GM21717 (cell line): ENCODE results near the gene SYNC.

ENCODE experiments used
- ATAC-seq: cut with Tn5 transposase; IDR thresholded peaks from one replicate; pipeline ENCODE4 v1.9.1; 2021; ENCODE audit warnings: mild to moderate bottlenecking, moderate library complexity; ENCODE audit not compliant: unreplicated experiment

Gene SYNC

DNA sequence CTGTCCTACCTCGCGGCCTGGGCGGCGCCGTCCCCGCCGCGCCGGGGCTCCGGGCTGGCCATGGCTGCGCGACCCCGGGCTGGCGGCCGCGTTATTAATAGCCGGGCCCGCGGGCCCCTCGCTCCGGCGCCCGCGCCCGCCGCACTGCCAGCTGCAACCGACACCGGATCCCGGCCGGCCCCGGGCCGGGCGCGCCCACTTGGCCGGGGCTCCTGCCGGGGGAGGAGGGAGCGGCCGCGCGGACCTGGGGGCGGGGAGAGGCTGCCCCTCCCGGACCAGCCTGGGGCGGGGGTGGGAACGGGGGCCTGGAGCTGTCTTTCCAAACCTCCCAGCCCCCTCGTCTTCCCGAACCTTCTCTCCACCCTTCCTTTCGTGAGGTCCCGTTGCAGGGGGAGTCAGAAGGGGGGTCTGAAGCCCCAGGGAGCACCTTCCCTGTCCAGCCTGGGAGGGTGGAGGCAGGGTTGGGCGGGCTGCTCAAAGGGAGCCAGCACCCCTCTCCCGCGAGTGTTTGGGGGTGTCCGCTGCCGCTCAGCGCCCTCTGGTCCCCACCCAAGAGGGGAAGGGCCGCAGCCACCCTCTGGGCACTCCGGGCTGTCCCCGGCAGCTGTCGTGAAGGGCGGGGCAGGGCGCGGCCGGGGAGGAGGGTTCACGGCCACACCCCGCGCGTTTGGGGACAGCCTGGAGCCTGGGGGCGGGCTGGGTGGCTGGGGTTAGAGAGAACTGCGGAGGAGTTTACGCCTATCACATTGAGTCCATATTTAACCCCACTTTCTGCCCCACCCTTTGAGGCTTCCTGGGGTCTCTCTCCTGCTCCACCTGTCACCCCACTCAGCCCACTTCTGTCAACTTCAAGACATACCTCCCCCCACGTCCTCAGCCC lies at the start of gene SYNC:
Gene SYNC, minus strand, starts transcription at position 172 of the 880 bp plus-strand sequence. Its CDS starts 110 bp downstream, at position 62.
- no peak for ATAC-seq

DNA sequence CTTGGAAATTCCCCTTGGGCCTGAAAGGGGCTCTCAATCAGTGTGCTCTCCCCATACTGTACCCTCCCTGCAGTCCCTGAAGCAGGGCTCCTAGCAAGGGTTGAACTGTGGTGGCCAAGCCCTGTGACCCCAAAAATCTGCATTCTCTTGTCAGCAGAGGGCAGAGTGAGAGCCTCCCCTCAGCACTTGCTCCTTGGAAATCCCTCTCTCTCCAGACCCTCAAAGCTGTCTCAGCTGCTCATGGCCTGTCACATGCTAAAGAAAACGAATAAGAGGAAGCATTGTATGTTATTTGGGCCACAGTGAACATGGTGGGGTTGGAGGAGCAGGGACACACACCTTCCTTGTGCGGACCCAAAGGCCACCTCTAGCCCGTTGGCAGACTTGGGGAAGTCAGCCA lies 47.2 kb upstream of the SYNC start:
- ATAC-seq = no peak

DNA sequence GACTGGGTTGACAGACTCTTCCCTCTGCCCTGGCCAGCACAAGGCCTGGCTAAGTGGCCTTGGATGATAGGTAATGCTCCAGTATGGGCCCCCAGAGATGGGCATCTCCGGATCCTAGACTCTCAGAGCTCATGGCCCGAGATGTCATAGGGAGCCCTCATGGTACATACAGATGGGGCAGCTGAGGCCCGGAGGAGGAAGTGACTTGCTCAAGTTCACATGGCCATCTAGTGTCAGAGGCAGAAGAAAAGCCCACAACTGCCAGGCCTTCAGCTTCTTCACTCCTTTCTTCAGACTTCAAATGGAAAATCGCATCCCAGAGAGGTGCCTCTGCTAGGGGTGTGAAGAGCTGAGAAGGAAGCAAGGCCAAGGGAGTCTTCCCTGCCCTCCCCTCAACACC lies 46.8 kb upstream of the SYNC start:
- ATAC-seq = no peak

DNA sequence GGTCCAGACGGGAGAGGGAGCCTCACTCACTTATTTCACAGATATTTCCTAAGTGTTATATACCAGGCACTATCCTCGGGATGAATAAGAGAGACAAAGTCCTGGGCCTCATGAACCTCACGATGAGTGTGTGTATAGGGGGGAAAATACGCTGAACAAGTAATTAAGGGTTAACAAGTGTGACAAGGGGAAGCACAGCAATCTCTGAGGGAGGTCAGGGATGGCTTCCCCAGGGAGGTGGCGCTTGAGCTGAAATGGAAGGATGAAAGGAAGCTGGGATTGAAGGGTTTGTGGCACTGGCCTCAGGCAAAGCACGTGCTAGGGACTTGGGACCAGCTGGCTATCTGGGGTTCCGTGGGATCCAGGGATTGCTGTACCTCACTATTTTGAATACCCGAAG lies 46.4 kb upstream of the SYNC start:
- ATAC-seq = no peak

DNA sequence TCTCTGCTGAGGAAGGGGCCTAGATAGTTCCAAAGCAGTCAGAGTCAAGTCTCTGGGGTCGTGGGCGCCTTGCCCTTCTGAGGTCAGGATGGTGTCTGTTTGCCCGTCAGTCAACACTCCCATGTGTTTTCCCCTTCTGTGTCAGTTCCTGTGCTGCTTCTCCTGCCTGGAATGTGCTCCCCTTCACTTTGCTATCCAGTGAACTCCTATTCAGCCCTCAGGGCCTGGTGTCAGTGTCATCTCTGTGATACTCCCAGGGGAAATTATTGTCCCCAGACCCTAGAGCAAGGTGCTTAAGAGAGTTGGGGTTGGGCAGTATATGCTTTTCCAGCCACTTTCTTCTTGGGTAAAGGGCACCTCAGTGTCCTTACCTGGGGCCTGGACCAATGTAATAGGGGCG lies 45.8 kb upstream of the SYNC start:
- ATAC-seq = no peak

DNA sequence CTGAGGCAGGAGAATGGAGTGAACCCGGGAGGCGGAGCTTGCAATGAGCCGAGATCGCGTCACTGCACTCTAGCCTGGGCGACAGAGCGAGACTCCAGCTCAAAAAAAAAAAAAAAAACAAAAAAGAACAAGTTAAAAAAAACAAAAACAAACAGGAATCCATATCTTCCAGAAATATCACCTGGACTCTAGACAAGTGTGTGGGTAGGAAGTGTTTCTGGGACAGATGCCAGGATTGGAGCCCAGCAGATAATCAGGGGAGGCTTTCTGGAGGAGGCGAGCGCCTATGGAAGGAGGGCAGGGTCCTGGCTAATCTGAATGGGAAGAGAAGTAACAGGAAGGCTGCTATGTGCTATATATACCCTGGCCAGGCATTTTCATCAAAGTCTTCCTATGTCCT lies 43.6 kb upstream of the SYNC start:
- no peak for ATAC-seq

DNA sequence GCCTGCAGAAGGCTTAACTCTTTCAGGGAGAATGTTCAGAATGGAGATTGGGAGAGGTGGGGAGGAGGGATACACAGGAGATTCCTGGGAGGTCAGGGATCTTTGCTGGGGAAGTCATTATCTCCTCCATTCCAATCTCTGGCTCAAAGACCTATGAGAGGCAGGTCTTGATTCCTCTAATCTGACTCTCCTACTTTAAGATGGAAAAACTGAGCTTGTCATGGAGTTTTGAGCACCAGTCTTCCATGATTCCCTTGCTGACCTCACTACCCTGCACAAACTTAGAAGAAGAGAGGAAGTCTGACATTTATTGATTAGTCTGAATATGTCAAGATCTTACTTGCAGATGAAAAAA lies 41.5 kb upstream of the SYNC start:
- no peak for ATAC-seq

DNA sequence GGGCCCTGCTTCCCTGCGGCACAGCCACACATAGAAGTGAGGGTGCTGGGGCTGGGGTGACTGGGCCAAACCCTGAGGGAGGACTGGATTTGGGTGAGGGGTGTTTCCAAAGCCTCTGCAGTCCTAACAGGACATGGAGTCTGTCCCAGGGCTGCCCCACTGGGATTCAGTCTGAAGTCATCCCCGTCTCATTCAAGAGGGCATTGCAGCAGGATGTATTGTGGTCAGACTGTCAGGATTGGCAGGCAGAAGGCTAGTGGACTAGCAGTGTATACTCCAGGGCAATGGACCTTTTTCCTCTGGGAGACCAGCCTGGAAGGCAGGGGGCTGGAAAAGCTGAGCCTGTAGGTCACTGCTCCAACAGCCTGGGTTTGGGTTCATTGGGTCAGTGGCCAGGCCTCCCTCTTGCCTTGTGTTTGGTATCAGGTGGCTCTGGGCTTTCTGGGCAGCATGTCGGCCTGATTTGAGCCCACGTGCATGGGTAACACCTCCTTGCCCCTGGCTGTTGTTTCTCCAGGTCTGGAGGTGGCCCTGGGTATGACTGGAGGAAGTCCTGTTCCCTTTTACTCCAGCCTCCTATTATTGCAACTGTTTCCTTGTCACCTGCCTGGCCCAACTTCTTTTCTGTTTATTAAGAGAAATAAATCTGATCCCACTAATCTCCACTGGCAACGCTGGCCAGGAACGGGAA lies 41.0 kb upstream of the SYNC start:
- ATAC-seq = no peak

DNA sequence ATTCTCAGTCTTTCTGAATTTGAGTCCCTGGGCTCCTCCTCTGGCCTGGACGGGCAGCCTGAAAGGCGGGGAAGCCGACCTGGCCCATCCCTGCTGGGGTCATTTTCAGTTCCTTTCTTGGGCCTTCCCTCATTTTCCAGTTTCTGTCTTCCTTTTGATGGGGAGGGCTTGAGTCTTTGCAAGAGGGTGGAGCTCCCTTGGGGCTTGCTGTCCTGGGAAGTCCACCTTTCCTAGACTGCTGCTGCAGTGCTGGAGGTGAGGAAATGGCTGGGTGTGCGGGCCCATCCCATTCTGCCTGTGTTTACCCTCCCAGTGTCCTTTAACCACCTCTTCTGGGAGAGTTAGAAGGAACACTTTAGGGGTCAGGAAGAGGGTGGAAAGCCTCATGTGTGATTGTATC lies 40.4 kb upstream of the SYNC start:
- no peak for ATAC-seq

DNA sequence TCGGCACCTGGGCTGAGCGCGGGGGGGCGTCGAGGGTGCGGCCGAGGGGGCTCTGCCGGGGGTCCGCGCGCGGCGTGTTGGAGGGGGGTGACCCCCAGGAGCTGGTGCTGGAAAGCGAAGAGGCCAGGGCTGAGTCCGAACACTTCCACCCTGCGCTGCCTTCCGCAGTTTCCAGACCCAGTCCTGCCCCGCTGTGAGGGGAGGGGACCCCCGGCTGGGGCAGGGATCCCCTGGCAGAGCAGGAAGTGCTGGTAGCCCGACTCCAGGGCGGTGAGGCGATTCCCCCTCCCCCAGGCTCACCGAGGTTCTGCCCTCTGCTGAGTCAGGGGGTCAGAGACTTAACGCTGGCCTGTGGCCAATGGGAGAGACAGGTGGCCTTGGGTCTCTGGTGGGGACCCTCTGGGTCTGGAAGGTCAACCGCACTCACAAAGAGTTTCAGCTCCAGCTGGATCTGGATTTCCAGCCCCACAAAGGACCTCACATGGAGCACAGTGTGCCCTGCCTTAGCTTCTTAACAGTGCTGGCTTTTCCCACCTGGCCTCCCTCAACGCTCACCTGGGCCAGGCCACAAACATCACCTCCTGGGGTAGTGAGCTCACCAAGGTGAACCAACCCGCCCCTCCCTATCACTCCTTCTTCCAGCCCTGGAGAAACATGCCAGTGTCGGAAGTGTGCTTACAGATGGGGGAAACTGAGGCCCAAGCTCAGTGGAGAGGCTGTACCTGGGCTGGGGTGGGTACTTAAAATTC lies 39.8 kb upstream of the SYNC start:
- no peak for ATAC-seq

DNA sequence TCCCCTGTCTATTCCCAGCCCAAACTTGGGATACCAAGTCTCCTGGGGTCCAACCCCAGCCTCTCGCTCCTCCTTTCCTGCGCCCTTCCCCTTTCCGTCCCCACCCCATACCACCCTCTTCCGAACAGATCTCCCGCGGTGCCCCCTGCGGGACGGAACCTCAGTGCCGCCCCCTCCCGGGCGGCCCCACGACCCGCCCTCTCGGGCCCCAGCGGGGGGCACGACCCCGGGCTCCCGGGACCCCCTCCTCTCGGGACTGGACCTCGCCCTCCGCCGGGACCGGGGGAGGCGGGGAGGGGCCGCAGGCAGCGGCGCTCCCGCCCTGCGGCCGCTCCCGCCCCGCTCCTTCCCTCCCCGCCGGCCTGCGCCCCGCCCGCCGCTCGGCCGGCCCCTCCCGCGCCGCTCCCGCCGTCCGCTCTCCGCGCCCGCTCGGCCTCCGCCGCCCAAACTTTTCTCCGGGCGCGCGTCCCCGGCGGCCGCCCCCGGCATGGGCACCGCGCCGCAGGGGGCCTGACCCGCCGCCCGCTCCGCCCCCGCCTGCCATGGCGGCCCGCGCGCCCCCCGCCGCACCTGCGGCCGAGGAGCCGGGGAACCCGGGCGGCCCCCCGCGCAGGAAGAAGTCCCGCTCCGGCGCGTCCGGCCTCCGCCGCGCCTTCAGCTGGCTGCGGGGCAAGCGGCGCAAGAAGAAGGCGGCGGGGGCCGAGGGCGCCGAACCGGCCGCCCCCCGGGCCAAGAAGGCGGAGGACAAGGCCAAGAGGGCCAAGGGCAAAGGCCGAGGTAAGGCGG lies 39.0 kb upstream of the SYNC start:
- ATAC-seq = no peak

DNA sequence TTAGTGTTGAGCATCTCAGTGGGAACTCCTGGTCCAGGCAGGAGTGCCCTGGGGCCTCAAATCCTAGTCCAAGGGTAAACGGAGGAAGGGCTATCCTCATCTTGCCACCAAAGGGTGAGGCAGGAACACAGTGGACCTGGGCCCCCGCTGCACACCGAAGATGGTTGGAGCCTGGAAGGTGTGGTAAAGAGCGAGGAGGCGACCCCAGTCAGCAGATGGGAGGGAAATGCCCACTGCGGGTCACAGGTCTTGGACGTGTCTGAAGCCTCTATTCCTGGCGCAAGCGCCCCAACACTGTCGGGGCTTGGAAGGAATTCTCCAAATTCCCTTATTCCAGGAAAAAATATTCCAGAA lies 38.5 kb upstream of the SYNC start:
- no peak for ATAC-seq

DNA sequence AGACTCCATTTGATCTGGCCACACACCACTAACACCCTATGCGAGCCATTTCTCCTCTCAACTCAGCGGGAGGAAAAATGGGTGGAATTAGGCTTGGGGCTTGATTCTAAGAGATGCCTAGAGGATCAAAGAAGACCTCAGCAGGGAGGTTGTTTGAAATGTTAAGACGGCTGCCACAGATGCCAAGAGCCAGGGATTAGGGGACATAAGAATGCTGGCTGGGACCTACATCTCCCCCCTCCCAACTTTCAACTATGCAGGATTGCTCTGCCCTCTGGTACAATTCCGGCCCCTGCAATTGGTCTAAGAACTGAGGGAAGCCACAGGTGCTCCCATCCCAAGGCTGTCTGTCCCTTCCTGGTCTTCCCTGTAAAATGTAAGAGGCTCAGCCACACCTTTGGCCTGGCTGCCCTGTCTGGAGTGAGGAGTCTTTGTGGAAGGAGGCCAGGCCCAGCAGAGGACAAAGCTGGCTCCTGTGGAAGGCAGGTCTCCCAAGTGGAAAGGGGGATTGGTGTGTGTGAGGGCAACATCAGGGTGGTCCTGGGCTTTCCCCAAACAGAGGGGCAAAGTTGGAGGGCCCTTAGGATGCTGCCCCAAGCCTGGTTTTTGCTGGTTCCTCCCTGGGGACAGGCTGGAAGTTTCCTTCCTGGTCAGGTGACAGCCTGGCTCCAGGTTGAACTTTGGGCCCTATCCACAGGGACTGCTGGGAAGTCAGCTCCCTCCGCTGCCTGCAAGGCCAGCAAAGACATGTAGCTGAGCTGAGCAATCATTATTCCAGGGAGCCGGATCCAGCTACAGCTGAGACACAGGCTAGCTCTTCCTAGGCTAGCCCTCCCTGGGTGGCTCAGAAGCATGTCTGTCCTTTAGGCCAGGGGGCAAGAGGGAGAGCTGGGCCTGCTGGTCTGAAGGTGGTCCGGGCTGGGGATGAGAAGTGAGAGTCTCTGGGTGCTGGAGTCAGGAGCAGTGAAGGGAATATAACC lies 34.5 kb upstream of the SYNC start:
- ATAC-seq = no peak

DNA sequence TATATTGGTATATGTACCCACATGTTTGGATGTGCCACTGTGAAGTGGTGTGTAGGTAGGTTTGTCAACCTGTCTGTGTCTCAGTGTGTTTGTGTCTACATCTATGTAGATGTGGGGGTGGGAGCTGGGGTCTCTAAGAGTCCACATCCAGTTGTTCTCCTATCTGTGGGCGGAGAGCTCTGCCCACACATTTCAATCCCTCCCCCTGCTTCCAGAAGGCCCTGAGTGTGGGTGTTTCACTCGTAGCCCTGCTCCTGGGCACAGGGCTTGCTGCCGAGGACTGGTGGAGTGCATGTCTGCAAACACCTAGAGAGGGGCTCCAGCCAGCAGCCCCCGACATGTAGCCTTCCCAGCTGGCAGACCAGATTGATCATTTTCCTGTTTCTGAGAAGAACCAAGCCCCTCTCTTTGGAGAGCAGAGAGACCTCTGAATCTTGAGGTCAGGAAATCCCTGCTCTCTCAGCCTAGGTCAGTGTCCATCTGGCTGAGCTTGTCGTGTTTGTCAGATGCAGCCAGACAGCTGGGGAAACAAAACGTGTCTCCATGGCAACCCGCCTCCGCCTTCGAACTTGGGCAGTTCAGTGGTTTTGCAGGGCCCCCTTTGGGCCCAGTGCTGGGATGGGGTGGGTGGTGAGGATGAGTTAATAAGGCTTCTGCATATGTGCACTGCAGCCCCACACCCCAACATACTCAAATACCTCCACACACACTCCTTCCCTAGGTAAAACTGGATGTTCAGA lies 31.2 kb upstream of the SYNC start:
- ATAC-seq = no peak

DNA sequence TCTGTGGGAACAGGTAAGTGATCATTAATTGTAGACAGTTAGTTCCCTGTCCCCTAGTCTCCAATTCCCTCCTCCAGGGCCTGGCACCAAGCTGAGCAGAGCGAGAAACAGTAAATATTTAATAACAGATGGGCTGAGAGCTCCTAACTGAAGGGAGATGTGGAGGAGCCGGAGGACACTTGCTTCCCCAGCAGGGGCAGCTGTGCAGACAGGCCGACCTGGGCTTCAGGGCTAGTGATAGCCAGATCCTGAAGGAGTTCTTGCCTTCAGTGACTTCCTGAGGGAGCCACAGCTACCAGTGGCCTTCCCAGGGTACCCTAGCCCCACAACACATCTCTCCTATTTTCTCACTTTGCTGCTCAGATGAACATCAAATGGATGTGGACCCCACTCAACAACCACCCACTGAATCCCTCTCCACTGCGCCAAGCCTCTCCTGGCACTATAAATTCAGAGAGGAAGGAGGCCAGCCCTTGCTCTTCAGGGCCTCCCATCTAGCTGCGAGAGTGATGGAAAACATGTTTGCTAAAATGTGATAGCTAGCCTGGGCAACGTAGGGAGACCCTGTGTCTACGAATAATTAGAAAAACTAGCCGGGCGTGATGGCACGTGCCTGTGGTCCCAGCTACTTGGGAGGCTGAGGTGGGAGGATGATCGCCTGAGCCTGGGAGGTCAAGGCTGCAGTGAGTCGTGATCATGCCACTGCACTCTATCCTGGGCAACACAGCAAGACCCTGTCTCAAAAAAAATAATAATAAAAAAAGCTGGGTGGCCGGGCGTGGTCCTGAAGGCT lies 26.9 kb upstream of the SYNC start:
- no peak for ATAC-seq

DNA sequence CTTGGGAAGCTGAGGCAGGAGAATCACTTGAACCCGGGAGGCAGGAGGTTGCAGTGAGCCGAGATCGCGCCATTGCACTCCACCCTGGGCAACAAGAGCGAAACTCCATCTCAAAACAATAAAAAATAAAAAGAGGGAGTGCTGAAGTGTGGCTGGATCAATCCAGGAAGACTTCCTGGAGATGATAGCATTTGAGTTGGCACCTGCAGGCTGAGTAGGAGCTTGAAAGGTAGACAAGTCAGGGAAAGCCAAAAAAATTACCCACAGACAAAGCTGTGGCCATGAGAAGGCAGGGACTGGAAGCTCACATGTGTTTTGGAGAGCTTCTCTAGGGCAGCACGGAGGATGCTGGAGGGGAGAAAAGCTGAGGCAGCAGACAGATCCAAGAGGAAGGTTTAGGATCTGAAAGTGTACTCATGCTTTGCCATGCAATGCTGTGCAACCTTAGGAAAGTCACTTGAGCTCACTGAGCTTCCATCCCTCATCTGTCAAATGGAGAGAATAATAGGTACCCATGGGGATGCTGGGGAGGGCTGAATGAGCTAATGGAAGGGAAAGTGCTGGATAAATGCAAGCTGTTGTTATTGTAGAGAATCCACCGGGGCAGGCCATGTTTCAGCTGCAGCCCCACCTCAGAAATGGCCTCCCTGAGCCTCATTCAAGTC lies 26.0 kb upstream of the SYNC start:
- ATAC-seq = no peak

DNA sequence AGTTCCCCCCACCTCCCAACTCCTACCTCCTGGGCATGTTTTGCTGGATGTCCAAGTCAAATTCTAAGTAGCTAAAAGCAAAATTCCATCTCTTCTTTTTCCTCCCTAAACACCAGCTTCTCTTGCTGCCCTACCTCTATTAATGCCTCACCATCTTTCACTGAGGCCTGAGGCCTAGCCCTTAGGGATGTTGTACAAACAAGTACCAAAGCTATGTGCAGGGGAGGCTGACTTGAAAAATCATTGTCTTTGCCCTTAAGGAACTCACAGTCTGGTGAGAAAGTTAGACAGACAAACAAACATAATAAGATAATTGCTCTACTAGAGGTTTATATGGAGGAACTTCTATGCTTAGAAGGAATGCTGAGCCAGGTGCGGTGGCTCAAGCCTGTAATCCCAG lies 25.3 kb upstream of the SYNC start:
- no peak for ATAC-seq

DNA sequence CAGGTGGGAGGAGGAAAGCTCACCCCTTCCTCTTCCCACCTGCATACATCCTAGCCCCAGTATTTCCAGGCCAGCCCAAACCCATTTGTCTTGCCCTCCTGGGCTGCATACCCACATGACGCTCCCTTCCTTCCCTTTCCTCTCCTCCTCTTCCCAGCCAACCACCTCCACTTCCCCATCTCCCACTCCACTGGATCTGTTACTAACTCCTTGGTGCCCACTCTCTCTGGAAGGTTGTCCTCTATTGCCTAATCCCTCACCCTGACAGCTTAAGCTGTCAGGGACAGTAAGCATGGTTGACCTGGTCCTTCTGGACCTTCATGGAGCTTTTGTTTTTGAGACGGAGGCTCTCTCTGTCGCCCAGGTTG lies 23.0 kb upstream of the SYNC start:
- ATAC-seq = no peak
